Hematopoietic multipotent progenitor cell treated with erythropoietin and hydrocortisone succinate and interleukin-3 and kit ligand, for 4 days (in vitro differentiated cells): ENCODE measurements around the gene ZNF791.
A peak's percentile ranks its signal among the peaks of the same experiment; 100 is the strongest.
"Not testable (repeated sequence)": the region's sequence is repeated elsewhere in the genome, so short reads cannot be mapped to it uniquely, and the experiment has no call there.

Experiments
- DNase-seq: peaks from one replicate; pipeline ENCODE4 v3.0.0-alpha.2; 2015

Gene ZNF791

DNA sequence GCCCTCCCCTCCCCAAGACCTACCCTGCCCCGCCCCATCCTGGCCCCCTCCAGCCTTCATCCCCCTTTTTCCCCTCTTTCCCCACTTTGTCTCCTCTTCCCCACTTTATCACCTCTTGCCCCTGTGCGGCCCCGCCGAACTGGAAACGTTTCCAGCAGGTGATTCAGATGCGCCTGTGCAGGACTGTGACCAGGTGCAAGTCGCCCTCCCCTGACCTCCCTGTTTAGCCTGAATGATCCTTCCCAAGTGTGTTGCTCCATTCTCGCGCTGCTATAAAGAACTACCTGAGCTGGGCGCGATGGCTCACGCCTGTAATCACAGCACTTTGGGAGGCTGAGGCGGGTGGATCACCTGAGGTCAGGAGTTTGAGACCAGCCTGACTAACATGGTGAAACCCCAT lies 25.9 kb downstream of the ZNF791 start:
- no peak for DNase-seq

DNA sequence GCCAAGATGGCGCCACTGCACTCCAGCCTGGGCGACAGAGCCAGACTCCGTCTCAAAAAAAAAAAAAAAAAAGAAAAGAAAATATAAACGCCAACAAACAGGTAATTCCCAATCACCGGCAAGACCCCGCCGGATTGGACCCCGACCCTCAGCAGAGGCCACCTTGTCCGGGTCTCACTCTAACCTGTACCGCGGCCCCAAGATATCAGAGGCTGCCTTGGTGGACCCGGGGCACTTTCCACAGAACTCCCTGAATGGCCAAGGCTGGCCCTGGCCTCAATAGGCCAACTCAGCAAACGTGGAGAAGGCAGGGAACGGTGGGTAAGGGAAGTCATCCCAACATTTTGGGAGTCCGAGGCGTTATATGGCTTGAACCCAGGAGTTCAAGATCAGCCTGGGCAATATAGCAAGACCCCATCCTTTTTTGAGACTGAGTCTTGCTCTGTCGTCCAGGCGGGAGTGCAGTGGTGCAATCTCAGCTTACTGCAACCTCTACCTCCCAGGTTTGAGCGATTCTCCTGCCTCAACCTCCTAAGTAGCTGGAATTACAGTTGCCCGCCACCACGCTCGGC lies 28.0 kb downstream of the ZNF791 start:
- DNase-seq: no peak

DNA sequence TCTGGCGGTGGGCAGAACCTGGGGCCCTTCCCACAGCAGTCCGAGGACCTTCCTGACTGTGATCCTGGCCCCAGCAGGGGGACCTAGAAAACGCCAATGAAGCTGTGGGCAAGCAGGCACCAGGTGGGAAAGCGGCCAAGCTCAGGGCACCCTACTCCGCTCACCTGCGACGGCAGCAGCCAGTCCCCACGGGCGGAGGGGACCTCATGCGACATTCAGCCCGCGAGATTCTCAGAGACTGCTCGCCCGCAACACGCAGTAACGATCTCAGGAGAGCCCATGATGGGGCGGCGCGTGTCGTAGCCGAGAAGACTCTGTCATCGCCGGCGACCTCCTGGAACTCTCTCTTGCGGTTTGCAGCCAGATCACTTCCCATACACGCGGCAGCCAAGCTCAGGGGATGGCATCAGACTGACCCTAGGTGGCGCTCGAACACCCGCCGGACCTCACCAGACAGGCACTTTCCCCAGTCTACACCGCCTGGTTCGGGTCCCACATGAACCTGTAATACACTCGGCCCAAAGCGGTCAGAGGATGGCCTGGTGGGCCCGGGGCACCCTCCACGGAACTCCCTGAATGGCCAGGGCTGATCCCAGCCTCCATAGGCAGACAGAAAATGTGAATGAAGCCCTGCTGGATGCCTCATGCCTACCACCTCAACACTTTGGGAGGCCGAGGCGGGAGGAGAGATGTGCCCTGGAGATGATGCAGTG lies 29.3 kb downstream of the ZNF791 start:
- DNase-seq: peak; percentile 96

DNA sequence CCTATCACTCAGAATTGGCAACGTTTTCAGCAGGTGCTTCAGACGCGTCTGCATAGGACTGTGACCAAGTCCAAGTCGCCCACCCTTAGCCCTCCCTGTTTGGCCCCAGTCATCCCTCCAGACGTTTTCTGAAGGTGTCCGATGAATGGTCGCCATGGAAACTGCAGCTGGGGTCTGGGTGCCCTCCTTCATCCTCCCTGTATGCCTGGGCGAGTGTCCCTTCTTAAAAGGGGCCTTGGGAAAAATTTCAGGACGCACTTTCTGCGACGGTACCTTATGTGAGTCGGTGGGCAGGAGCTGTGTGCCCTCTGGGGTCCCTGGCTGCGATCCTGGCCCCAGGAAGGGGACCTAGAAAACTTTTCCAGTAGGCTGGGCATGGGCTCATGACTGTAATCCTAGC lies 30.7 kb downstream of the ZNF791 start:
- DNase-seq: no peak

DNA sequence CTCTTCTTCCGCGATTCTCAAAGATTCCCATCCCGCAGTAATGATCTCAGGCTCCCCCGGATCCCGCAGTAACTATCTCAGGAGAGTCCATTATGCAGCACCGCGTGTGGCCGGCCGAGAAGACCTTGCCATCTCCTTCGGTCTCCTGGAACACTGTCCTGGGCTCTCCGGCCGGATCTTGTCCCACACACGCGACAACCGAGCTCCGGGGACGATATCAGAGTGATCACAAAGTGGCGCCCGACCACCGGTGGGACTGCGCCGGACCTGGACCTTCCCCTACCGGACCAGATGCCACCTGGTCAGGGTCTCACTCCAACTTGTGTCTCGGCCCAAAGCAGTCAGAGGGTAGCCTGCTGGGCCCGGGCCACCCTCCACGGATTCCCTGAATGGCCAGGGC lies 31.8 kb downstream of the ZNF791 start:
- no peak for DNase-seq

DNA sequence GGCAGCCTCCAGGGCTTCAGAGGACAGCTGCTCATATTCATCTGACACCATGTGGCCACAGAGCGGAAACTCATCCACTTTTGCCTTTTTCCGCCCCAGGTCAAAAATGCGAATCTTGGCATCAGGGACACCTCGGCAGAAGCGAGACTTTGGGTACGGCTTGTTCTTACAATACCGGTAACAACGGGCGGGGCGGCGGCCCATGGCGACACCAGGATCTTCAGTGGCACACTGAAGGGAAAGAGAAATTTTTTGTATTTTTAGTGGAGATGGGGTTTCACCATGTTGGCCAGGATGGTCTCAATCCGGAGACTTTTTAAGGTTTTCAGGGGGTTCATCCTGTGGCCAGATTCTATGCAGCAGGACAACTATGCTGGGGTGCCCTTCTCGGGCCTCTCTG lies 33.0 kb downstream of the ZNF791 start:
- not testable (repeated sequence) for DNase-seq

DNA sequence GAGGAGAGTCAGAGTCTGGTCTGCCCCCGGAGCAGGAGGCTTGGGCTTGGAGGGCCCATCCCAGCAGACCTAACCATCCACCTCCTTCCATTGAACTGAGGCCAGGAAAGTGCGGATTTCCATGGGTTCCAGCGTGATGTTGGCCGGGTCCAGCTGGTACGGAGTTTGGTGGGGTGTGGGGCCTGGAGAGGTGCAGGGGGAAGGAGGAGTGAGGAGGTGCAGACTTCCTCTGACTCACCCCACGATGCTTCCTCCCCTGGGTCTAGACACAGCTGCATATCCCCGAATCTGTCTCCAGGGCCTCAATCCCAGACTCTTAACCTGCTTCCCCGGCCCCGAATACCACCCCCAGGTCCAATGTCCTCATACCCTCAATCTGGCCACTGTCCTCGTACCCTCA lies 35.8 kb downstream of the ZNF791 start:
- no peak for DNase-seq

DNA sequence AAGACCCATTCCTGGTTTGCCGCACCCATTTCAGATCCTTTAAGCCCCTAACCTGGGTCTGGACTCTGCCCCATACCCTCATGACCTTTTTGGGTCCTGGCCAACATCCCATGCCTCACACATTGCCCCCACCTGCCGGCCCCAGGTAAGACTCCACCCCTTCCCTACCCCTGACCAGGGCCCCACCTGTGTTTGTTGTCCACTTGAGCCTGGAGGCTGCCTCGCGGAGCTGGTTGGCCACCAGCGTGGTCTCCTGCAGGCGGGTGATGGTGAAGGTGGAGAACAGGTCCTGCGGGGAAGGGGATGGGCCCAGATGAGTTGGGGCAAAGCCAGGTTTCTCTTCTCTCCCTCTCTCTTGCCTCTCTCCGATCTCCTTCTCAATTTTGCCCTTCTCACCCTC lies 36.3 kb downstream of the ZNF791 start:
- DNase-seq: no peak

DNA sequence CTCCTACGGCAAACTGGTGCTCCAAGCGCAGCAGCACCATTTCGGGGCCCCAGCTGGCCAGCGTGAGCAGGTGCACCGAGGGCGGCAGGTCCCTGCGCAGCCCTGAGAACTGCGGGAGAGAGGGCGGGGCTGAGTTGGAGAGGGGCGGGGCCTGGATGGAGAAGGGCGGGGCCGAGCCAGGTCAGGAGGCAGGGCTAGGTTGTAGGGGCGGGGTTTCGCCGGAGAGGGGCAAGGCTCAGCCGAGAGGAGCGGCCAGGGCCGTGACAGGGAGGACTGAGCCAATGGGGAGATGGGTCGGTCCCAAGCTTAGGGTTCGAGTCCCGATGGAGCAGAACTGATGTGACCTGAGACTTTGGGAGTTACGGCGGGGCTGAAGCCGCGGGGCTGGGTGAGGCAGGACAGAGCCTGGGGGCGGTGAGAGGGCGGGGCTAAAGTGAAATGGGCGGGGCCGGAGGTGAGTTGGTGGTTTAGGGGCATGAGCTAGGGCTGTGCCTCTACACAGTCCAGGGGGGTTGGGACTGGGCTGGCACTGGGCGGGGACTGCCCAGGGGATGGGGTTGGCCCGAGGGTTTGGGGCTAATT lies 36.9 kb downstream of the ZNF791 start:
- peak; percentile 73 for DNase-seq

DNA sequence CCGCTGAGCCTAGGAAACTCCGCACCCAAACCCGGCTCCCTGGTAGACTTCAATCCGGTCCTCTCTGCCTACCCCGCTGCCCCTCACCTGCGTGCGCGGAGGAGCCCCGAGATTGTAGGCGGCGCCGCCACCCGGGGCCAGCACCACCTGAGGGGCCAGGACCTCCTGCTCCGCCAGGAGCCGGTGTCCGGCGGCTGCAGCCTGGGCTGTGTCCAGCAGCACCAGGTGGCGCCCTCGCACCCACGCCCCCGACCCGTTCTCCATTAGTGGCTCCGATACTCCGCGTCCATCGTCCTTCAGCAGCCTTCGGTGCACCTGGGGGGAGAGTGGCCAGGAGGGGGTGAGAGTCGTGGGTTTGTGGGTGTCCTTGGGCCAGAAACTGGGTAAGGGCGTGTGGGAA lies 37.4 kb downstream of the ZNF791 start:
- DNase-seq: no peak

DNA sequence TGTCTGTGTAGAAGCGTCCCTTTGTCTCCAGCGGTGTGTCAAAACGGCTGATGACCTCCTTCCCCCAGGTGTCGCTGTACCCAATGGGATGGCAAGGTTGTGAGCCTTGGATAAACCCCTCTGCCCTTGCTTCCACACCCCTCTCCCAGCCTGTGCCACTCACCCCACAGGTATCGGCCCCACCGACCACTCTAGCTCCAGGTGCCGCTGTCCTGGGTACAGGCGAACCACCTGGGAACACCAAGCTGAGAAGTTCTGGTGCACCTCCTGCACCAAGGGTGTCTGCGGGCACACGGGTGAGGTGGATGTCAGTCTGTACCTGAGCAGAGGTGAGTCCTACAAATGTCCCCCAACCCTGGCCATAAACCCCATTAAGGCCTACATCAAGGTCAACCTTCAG lies 39.2 kb downstream of the ZNF791 start:
- DNase-seq: no peak

DNA sequence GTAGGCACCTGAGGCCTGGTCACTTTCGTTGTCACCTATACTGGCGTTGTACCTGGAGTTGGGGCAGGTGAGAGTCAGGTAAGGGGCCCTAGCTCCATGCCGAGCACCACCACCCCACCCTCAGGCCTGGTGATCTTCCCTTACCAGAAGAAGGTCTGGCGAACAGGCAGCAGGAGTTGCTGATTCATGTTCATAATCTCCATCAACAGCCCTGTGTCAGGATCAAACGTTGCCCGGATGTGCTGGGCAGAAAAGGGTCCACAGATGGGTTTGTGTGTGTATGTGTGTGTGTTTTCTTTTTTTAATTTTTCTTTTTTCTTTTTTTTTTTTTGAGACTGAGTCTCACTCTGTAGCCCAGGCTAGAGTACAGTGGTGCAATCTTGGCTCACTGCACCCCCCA lies 41.5 kb downstream of the ZNF791 start:
- DNase-seq: no peak

DNA sequence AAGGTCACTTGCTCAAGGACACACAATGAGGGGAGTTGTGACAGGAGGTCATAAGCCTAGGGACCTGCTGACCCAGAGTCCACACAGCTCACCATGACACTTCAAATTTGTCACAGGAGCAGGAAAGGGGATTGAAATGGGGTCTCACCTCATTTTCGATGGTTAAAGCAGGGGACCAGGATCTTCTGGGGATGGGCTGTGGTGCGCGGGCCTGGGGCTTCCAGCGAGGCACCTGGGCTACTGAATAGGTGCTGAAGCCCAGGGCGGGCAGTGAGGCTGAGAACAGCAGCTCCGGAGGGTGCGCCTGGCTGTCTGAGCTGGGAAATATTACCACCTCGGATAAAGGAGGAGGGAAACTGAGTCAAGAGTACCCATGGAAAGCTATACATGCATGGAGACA lies 44.8 kb downstream of the ZNF791 start:
- DNase-seq: no peak

DNA sequence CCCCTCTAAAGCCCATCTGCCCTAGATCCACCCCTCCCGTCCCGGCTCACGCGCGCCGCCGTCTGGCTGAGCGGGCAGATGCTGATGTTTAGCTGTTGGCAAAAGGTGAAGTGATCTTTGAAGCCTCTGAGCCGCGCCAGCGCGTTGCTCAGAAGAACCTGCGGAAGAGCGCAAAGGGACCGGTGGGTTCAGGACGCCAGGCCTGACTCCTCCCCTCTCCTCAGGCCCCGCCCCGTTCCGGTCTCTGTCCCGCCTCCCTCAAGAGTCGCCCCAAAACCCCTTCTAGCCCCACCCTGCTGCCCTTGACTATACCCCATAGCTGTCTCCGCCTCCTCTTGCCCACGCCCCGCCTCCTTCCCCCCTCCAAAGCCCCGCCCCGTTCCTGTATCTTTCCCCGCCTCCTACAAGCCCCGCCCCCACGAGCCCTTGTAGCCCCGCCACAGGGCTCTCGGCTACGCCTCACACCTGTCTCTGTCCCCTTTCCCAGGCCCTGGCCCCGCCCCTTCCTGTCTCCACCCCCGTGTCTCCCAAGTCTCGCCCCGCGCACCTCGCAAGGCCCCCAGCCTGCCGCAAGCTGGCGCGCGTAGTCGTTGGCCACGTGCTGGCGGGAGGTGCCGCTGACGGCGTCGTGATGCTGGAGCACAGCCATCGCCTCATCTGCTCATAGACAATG lies 46.3 kb downstream of the ZNF791 start:
- peak; percentile 44 for DNase-seq

DNA sequence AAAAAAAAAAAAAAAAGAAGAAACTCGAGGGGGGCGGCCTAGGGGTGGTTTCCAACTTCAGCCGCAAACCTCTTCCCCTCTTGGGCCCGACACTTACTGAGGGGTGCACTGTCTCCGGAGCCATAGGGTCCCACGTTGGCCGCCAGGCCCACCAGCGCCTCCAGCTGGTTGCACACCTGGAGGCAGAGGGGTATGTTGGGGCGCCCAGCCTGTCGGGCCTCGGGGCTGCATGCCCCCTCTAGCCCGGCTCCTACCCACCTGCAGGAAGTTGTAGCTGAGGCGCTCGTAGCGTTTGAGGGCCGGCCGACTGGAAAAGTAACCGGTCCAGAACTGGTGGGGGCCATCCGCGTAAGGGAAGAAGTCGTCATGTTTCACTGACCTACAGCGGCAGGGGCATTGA lies 47.2 kb downstream of the ZNF791 start:
- no peak for DNase-seq

DNA sequence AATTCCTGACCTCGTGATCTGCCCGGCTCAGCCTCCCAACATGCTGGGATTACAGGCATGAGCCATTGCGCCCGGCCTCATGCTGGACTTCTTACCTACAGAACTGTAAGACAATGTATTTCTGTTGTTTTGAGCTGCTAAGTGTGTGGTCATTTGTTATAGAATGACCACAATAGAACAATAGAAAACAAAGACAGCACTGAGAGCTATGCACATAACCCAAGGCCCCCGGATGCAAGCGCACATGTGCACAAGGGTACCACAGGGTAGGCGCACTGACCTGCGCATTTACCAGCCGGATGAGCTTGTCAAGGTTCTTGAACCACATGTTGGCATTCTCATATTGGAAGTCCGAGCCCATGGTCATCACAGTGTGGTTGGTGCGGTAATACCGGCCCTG lies 50.3 kb downstream of the ZNF791 start:
- no peak for DNase-seq

DNA sequence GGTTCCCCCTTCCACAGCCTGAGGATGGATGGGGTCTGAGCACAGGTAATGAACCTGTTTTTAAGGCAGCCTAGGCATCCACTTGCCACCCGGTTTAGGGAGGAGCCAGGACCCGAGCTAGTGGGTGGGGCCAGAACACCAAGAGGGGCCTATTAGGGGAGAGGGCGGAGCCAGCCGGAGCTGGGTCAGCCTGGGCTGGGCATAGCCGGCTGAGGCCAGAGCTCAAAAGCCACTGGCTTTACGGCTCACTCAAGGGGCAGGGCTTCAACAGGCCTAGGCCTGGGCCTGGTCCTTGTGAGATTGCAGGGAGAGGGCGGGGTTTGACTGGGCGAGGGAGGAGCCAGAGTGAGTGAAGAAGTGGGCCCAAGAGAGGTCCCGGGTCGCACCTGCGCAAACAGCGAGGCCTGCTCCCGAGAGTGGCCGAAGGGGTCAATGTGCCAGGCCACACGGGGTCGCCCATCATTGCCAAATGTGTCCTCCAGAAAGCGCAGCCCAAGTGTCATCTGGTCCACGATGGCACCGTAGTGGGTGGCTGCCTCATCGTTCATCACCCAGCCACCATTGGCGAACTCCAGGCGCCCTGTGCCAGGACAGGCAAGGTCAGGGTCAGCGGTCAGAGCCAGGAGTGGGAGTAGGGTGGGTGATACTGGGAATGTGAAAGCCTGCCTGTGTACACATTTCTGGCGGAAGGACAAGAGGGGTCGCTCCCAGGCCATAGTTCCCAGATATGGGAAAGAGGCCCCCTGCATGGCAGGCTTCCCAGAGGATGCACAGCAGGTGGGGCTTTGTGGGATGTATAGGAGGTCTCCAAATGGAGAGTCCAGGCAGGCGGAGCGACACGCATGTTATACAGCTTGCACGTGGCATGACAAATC lies 53.9 kb downstream of the ZNF791 start:
- DNase-seq: peak; percentile 70

DNA sequence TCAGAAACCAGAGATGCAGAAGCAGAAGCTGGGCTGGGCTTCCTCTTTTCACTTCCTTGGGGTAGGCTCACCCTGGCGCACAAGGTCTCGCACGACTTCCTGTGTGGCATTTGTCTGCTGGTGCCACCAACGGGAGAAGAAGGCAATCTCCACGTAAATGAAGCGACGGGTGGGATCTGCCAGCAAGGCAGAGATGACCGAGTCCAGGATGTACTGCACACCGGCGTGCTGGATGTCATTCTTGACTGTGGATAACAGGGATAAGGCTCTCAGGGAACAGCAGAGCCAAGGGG lies 54.5 kb downstream of the ZNF791 start:
- DNase-seq: peak; percentile 93

DNA sequence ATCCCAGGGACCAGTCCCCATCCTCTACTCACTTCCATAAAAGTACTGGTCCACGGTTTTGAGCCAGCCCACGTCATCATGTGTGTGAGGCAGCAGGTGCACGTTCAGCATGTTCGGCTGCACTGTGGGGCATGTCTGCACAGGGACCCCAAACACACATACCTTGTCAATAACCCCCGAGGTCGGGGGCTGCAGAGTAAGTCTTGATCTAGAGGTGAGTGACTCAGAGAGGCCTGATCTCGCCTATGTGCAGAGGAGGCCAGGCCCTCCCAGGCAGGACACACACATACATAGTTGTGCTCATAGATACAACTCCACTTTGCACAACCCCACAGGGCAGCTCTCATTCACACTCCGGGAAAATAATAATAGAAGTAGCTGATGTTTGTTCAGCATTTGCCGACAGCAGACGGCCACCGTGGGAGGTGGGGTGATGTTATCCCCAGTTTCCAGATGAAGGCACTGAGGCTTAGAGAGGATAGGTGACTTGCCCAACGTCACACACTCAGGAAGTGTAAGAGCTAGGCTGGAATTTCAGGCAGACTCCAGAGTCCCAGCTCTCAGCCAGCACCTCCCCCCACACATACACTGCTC lies 55.0 kb downstream of the ZNF791 start:
- no peak for DNase-seq

DNA sequence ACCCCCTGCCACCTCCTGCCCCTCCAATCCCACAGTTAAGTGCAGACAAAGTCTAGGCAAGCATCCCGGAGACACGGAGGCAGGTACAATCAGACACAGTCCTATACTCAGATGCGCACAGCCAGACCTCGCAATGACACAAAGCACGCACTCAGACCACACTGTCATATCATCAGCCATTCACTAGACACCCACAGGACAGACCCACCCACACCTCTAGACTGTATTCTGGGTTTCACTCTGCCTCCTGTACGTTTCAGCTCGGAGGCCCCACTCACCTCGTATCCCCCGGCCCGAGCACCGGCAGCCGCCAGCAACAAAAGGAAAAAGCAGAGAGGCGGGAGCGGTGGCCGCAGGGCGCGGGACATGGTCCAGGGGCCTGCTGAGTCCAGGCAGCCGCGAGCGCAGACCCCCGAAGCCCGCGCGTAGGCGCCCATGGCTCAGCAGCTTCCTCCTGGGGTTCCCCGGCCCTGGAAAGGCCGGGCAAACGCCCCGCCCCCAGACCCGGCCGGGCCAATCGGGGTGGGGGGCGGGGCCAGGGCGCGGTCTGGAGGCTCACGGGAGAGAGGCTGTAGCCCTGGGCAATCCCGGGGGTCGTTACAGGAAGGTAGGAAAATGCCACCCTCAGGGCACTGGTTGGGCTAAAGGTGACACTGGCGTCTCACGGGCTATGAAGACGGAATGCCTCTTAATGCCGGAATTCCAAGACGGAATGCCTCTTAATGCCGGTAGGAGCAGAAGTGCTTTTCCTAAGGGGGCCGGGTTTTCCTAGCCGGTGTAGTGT lies 55.7 kb downstream of the ZNF791 start, which contains the start of the genes MAN2B1 and WDR83:
Gene MAN2B1 (minus strand): TSS at position 478 of the 784 bp plus-strand sequence. CDS start 41 bp downstream, at position 437.
Gene WDR83 (plus strand): TSS at position 543 of the 784 bp plus-strand sequence. CDS start 2,984 bp downstream, outside the sequence.
- DNase-seq: peak; percentile 92

DNA sequence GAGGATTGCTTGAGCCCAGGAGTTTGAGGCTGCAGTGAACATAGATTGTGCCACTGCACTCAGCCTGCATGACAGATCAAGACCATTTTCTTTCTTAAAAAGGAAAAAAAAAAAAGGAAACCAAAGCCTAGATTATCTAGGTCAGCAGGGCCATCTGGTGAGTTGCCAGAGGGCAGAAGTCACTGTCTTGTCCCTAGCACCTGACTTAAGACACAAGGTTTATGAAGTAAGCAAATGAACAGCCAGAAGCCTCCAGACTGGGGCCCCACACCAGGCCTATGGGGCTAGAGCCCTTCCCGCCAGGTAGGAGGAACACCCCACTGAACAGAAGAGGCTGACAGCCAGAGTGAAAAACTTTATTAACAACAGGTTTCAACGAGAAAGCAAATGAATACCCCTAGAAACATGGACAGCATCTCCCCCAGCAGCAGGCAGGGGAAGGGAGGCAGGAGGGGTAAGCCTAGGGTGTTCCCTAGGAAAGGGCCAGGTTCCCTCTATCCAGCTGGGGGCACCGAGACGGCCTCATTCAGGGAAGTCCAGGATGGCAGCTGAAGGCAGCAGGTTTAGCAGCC lies 57.1 kb downstream of the ZNF791 start:
- DNase-seq: peak; percentile 15
